ENCODE results near the gene SPTLC2. TPM values are rescaled to one million over a fixed set of nuclear protein-coding genes. Genes with fewer than 3 reads are reported as not detected.
"Not testable (repeated sequence)": the region's sequence is repeated elsewhere in the genome, so short reads cannot be mapped to it uniquely, and the experiment has no call there.

SPTLC2 gene
- 10.8 TPM for total RNA-seq
- long read RNA-seq, full-length matches to known transcripts = 5 of 5 reads
- long read RNA-seq, partial matches to known transcripts = 0 of 5 reads
- long read RNA-seq, other reads (novel, unspliced or antisense) = 0 of 5 reads

- peak; percentile 98 for DNase-seq (ENCODE audit: missing footprints)
- intact Hi-C loops (cut with DNase I) = loop anchor here (2.0 kb wide), 1 partner anchor 160 kb away; the partner anchor contains the start of gene VIPAS39
- ATAC-seq = peak; percentile 98
Observed at GRCh38 chr14:77616454-77617229, at the start of gene SPTLC2. Gene SPTLC2 (minus strand): TSS chr14:77616637. CDS start chr14:77616579, 58 bp downstream.

GRCh38 chr14:77663293-77663692 lies 46.9 kb upstream of the SPTLC2 start:
- intact Hi-C loops (cut with DNase I) = no loop called here
- DNase-seq (ENCODE audit: missing footprints) (no peak), ATAC-seq (no peak)

- ATAC-seq; DNase-seq (ENCODE audit: missing footprints); intact Hi-C loops (cut with DNase I): not testable (repeated sequence)
Observed at GRCh38 chr14:77661562-77661961, 45.1 kb upstream of the SPTLC2 start.

GRCh38 chr14:77660754-77661153 lies 44.3 kb upstream of the SPTLC2 start:
- no peak for DNase-seq (ENCODE audit: missing footprints)
- ATAC-seq = no peak
- intact Hi-C loops (cut with DNase I) = no loop called here

- intact Hi-C loops (cut with DNase I) = loop anchor here (10.0 kb wide), 1 partner anchor 155 kb away; no protein-coding TSS in a partner anchor
- DNase-seq (ENCODE audit: missing footprints) = no peak
- no peak for ATAC-seq
Observed at GRCh38 chr14:77659831-77660230, 43.4 kb upstream of the SPTLC2 start.

- intact Hi-C loops (cut with DNase I) = loop anchor here (10.0 kb wide), 1 partner anchor 158 kb away; no protein-coding TSS in a partner anchor
- no peak for ATAC-seq
- no peak for DNase-seq (ENCODE audit: missing footprints)
Observed at GRCh38 chr14:77657280-77657679, 40.8 kb upstream of the SPTLC2 start.

GRCh38 chr14:77654001-77654441 lies 37.6 kb upstream of the SPTLC2 start:
- ATAC-seq (no peak), DNase-seq (ENCODE audit: missing footprints) (peak; percentile 35)
- intact Hi-C loops (cut with DNase I) = loop anchor here (2.0 to 10.0 kb wide), 2 partner anchors 55 to 161 kb away; partner anchors contain the start of genes ALKBH1 and SLIRP

- ATAC-seq = no peak
- DNase-seq (ENCODE audit: missing footprints) = no peak
- intact Hi-C loops (cut with DNase I) = no loop called here
Observed at GRCh38 chr14:77649326-77649725, 32.9 kb upstream of the SPTLC2 start.

GRCh38 chr14:77648520-77649200 lies 32.2 kb upstream of the SPTLC2 start:
- no peak for DNase-seq (ENCODE audit: missing footprints)
- no peak for ATAC-seq
- intact Hi-C loops (cut with DNase I) = no loop called here

- DNase-seq (ENCODE audit: missing footprints) = no peak
- no peak for ATAC-seq
- intact Hi-C loops (cut with DNase I) = no loop called here
Observed at GRCh38 chr14:77647853-77648252, 31.4 kb upstream of the SPTLC2 start.

- intact Hi-C loops (cut with DNase I) = no loop called here
- DNase-seq (ENCODE audit: missing footprints) (no peak), ATAC-seq (no peak)
Observed at GRCh38 chr14:77646907-77647306, 30.5 kb upstream of the SPTLC2 start.

- no peak for ATAC-seq
- intact Hi-C loops (cut with DNase I) = no loop called here
- no peak for DNase-seq (ENCODE audit: missing footprints)
Observed at GRCh38 chr14:77645520-77646230, 29.2 kb upstream of the SPTLC2 start.

GRCh38 chr14:77642407-77642806 lies 26.0 kb upstream of the SPTLC2 start:
- DNase-seq (ENCODE audit: missing footprints) (no peak), ATAC-seq (no peak)
- intact Hi-C loops (cut with DNase I) = no loop called here

GRCh38 chr14:77641534-77642341 lies 25.3 kb upstream of the SPTLC2 start:
- peak; percentile 88 for ATAC-seq
- DNase-seq (ENCODE audit: missing footprints) = peak; percentile 94
- intact Hi-C loops (cut with DNase I) = no loop called here

GRCh38 chr14:77640756-77641533 lies 24.5 kb upstream of the SPTLC2 start:
- DNase-seq (ENCODE audit: missing footprints) = peak; percentile 40
- ATAC-seq = no peak
- intact Hi-C loops (cut with DNase I) = no loop called here

GRCh38 chr14:77638771-77639171 lies 22.3 kb upstream of the SPTLC2 start:
- DNase-seq (ENCODE audit: missing footprints) = no peak
- no peak for ATAC-seq
- intact Hi-C loops (cut with DNase I) = no loop called here

GRCh38 chr14:77635869-77636268 lies 19.4 kb upstream of the SPTLC2 start:
- intact Hi-C loops (cut with DNase I); ATAC-seq; DNase-seq (ENCODE audit: missing footprints): not testable (repeated sequence)
